OCI-LY3 (cell line): ENCODE results near the gene MESP2.
A peak's percentile ranks its signal among the peaks of the same experiment; 100 is the strongest.

Source experiments
- H2AFZ ChIP-seq: fragments of 200-600, 300-600 bp; shearing (Covaris generic); 2 replicates; pipeline ENCODE4 v1.6.0; 2014; ENCODE audit warnings: antibody characterized with exemption, low read depth, low read length
- H3K27ac ChIP-seq: fragments of 200-600, 300-600 bp; sonication (generic); 2 replicates; pipeline ENCODE4 v1.5.1; 2014; ENCODE audit warnings: mild to moderate bottlenecking, low read length, moderate library complexity, mixed read lengths
- H3K27me3 ChIP-seq: fragments of 200-600, 300-600 bp; sonication (generic); 2 replicates; pipeline ENCODE4 v1.6.1; 2014; ENCODE audit warnings: low read depth, low read length, mixed read lengths
- H3K36me3 ChIP-seq: fragments of 200-600, 300-600 bp; sonication (generic); replicated peaks from 2 replicates; pipeline ENCODE3; 2014; ENCODE audit warnings: low read depth, low read length, mixed read lengths
- H3K4me1 ChIP-seq: fragments of 300-600, 200-600 bp; sonication (generic); 2 replicates; pipeline ENCODE4 v1.6.1; 2014; ENCODE audit warnings: low read length, mixed read lengths
- H3K4me2 ChIP-seq: fragments of 200-600, 300-600 bp; sonication (generic); 2 replicates; pipeline ENCODE4 v1.6.1; 2014; ENCODE audit warnings: low read length, mixed read lengths
- H3K4me3 ChIP-seq: fragments of 300-600, 200-600 bp; sonication (generic); 2 replicates; pipeline ENCODE4 v1.5.1; 2014; ENCODE audit warnings: antibody characterized with exemption, mild to moderate bottlenecking, low read length, moderate library complexity
- H3K79me2 ChIP-seq: fragments of 300-600, 200-600 bp; shearing (Covaris generic); 2 replicates; pipeline ENCODE4 v1.6.1; 2014; ENCODE audit warnings: mild to moderate bottlenecking, low read length, mixed read lengths
- H3K9ac ChIP-seq: fragments of 300-600, 200-600 bp; shearing (Covaris generic); 2 replicates; pipeline ENCODE4 v1.6.0; 2014; ENCODE audit warnings: mild to moderate bottlenecking, low read length, moderate library complexity
- H3K9me3 ChIP-seq: fragments of 200-600, 300-600 bp; shearing (Covaris generic); 2 replicates; pipeline ENCODE4 v1.6.1; 2014; ENCODE audit warnings: low read length, mixed read lengths; ENCODE audit not compliant: insufficient read depth
- H4K20me1 ChIP-seq: fragments of 200-600, 300-600 bp; sonication (generic); 2 replicates; pipeline ENCODE4 v1.6.1; 2016; ENCODE audit warnings: low read length, mixed read lengths; ENCODE audit not compliant: insufficient read depth
- CTCF ChIP-seq: fragments of 200-600, 300-600 bp; sonication (generic); IDR thresholded peaks from 2 replicates; pipeline ENCODE4 v1.5.1; 2014; ENCODE audit warnings: antibody characterized with exemption, low read length, low read depth
- EZH2phosphoT487 ChIP-seq: fragments of 200-600 bp; shearing (Covaris generic); IDR thresholded peaks from 2 replicates; pipeline ENCODE4 v1.6.1; 2018; ENCODE audit warnings: antibody characterized with exemption, mixed run types, low read depth

Gene MESP2

DNA sequence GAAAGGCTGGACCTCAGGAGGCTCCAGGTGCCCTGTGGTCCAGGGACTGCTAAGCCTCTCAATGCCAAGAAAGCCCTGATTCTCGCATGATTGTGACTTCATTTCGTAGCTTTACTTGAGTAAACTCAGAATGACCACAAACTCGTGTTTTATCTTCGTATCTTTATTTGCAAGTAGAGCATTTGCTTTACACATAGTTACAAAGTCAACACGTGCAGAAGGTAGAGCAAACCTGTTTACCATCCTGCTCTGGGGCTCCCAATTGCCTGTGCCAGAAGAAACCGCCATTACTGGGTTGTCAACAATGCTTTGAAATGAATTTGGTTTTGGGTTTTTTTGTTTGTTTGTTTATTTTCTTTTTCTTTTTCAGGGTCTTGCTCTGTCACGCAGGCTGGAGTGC lies 19.2 kb upstream of the MESP2 start:
- no peak for TF ChIP-seq CTCF
- no peak for TF ChIP-seq EZH2phosphoT487
- Histone ChIP-seq H3K4me2 (no peak overlapping the region), H3K36me3 (no peaks in the 10 kb centered on the region), H3K9ac (no peak overlapping the region), H3K27ac (no peak overlapping the region), H2AFZ (no peak overlapping the region), H3K4me3 (no peak overlapping the region), H3K4me1 (peaks cover 23% of the 10 kb centered on the region), H3K27me3 (no peaks in the 10 kb centered on the region), H3K9me3 (no peaks in the 10 kb centered on the region), H4K20me1 (no peaks in the 10 kb centered on the region), H3K79me2 (no peaks in the 10 kb centered on the region)

- no peaks in the 10 kb centered on the region for H4K20me1 ChIP-seq
- no peaks in the 10 kb centered on the region for H3K9me3 ChIP-seq
- no peak overlapping the region for H3K4me2 ChIP-seq
- TF ChIP-seq CTCF (no peak), EZH2phosphoT487 (no peak)
- H2AFZ ChIP-seq: no peak overlapping the region
- H3K4me1 ChIP-seq: peaks cover 28% of the 10 kb centered on the region
- no peak overlapping the region for H3K4me3 ChIP-seq
- H3K9ac ChIP-seq: no peak overlapping the region
- no peaks in the 10 kb centered on the region for H3K36me3 ChIP-seq
- H3K79me2 ChIP-seq: no peaks in the 10 kb centered on the region
- H3K27me3 ChIP-seq: no peaks in the 10 kb centered on the region
- H3K27ac ChIP-seq: no peak overlapping the region
These were observed 17.8 kb upstream of the MESP2 start for GRCh38 chr15:89758283-89758682.

DNA sequence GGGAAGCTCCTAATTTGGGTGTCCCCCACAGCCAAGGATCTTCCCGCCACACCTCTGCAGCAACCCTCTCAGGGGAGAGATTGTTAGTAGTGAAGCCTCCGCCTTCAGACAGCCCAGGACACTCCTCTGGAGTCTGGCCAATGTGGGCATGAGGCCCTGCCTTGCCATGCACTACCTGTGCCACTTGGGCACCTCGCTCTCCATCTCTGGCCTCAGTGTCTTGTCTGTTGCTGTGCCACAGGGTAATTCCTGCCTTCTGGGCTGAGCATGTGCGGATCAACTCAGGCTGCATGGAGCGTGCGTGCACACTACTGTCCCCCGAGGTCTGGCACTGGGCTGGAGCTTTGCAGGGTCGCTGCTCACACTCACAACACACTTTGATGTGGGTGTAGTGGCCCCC lies 17.2 kb upstream of the MESP2 start:
- H3K36me3 ChIP-seq: no peaks in the 10 kb centered on the region
- H3K27me3 ChIP-seq: no peaks in the 10 kb centered on the region
- no peaks in the 10 kb centered on the region for H3K79me2 ChIP-seq
- H3K27ac ChIP-seq: no peak overlapping the region
- H4K20me1 ChIP-seq: no peaks in the 10 kb centered on the region
- H3K4me3 ChIP-seq: no peak overlapping the region
- peaks cover 28% of the 10 kb centered on the region for H3K4me1 ChIP-seq
- H3K9ac ChIP-seq: no peak overlapping the region
- no peaks in the 10 kb centered on the region for H3K9me3 ChIP-seq
- no peak for TF ChIP-seq CTCF
- TF ChIP-seq EZH2phosphoT487: no peak
- no peak overlapping the region for H2AFZ ChIP-seq
- no peak overlapping the region for H3K4me2 ChIP-seq

GRCh38 chr15:89759835-89760234 lies 16.3 kb upstream of the MESP2 start:
- no peaks in the 10 kb centered on the region for H3K27me3 ChIP-seq
- H3K36me3 ChIP-seq: no peaks in the 10 kb centered on the region
- H3K79me2 ChIP-seq: no peaks in the 10 kb centered on the region
- H4K20me1 ChIP-seq: no peaks in the 10 kb centered on the region
- H3K4me1 ChIP-seq: peaks cover 28% of the 10 kb centered on the region
- H3K4me2 ChIP-seq: peak overlapping the region; percentile 78
- TF ChIP-seq CTCF (no peak), EZH2phosphoT487 (no peak)
- no peaks in the 10 kb centered on the region for H3K9me3 ChIP-seq
- H3K9ac ChIP-seq: peak overlapping the region; percentile 80; the same call in 1 of the 2 replicates
- H3K4me3 ChIP-seq: no peak overlapping the region
- H3K27ac ChIP-seq: no peak overlapping the region
- H2AFZ ChIP-seq: peak overlapping the region; percentile 81; the same call in 1 of the 2 replicates
